Ureter (tissue), 1 donor: ENCODE measurements around the gene FAM120B. TPM values are rescaled to one million over a fixed set of nuclear protein-coding genes. Genes with fewer than 3 reads are reported as not detected.

Experiments used
- DNase-seq: peaks from one replicate; pipeline ENCODE4 v3.0.0-alpha.2; 2020; ENCODE audit warnings: low spot score
- total RNA-seq: library from RNA; stranded (reverse); gene quantifications from one replicate; pipeline ENCODE4 v1.2.4, GENCODE V29; 2023
- donor health status: DM: yes; HTN: yes; CAD: no.

FAM120B gene
- total RNA-seq, 1 donor from 2014 or later = 54.5 TPM

DNA sequence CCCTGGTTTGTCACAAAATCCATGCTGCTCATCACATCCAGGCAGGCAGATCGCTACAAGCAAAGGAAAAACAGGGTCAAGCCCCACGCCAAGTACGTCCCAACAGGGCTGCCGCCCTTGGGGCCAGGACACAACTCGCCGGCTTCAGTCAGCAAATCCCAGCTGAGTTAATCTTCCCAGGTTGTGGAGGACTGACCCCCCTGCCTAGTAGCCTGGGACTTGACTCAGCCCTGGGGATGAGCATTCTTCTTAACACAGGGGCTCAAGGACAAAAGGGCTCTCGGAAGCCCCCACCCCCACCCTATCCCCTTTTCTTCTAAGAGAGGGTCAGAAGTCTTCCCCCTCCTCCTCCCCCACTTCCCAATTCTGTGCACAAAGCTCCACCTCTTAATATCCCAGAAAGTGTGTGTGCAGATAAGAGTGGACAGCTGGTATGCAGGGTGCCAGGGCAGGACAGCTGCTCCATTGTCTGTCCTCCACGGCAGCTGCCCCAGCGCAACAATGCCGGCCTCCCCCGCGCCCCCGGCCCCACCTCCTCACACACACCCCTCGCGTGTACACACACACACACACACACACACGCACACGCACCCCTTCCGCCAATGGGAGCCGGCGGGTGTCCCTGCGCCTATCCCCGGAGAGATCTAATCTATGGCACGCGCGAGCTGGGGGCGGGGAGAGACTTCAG lies 20.2 kb upstream of the FAM120B start:
- DNase-seq = no peak

- no peak for DNase-seq
These were observed 19.7 kb upstream of the FAM120B start for GRCh38 chr6:170286934-170287265.

- DNase-seq = no peak
These were observed 19.1 kb upstream of the FAM120B start for GRCh38 chr6:170287371-170287876.

DNA sequence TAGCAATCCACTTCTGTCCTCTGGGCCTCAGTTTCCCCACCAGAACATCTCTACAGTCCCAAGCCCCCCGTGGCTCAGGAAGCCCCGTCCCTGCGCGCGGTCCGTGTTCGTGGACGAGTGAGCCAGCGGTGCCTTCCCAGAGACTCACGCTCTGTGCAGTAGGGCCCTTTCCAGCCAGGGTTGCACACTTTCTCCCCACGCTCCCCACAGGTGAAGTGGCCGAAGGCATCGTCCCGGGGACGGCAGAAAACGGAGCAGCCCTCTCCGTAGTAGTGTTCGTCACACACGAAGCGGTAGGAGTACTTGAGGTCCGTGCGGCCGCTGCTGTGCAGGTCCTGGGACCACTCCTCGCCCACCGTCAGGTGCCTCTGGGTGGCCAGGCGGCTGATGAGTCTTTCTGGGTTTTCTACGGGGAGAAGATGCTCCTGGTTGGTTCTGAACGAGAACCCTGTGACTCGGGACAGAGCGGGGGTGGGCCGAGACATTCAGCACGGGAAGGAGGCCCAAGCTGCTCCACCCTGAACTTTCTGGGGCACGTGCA lies 18.4 kb upstream of the FAM120B start:
- peak; percentile 42 for DNase-seq

- peak; percentile 41 for DNase-seq
These were observed 17.7 kb upstream of the FAM120B start for GRCh38 chr6:170288852-170289179.

GRCh38 chr6:170289180-170289931 lies 17.2 kb upstream of the FAM120B start:
- DNase-seq = peak; percentile 43

DNA sequence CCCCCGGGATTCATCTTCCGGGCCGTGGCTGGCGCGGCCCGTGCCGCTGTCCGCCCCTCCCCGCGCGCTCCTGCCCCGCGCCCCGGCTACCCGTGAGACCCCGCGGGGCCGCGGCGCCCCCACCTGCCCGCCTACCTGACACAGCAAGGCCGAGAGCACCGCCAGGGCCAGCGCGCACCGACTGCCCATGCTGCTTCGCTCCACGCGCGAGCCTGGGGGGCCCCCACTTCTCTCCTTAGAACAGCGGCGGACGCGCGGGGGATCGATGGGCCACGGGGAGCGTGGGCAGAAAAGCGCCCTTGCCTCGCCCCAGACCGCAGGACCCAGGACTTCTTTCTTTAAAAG lies 16.6 kb upstream of the FAM120B start:
- DNase-seq = peak; percentile 45

- peak; percentile 53 for DNase-seq
These were observed 16.0 kb upstream of the FAM120B start, which contains the start of gene DLL1 for GRCh38 chr6:170290296-170291128. Gene DLL1, minus strand, starts transcription at chr6:170291078. Its CDS starts 939 bp downstream, at chr6:170290139.

- peak; percentile 69 for DNase-seq
These were observed 15.1 kb upstream of the FAM120B start for GRCh38 chr6:170291271-170292110.

GRCh38 chr6:170292111-170292406 lies 14.5 kb upstream of the FAM120B start:
- DNase-seq = no peak

DNA sequence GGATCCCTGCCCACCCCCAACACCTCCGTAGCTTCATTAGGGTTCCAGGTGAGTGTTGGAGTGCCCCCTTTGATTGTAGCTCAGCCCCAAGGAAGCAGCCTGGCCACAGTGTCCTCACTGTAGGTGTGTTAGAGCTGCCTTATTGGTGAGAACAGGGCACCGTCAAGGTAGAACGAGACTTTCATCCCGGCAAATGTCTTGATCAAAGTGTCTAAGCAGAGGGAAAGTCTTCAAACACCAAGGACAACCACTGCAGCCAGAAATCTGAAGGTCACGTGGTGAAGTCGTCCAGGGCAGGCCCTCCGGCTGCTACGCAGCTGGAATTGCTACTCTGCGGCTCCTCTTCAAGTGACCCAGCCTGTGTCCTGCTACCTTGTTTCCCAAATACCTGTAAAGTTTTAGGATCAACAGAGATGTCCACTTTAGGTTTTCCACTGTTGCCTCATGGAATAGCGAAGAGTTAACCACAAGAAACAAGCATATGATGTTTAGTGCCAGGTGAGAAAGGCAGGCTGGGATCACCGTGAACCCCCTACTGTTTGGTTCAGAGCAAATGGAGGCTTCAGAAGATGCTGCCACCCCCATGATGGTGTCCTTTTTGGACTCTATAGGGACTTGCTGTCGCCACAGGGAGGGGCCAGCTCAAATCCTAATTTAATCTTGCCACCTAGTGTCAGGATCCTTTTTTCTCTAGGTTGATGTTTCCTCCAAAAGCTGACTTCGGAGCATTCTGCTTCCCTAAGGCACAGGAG lies 14.0 kb upstream of the FAM120B start:
- DNase-seq = no peak

DNA sequence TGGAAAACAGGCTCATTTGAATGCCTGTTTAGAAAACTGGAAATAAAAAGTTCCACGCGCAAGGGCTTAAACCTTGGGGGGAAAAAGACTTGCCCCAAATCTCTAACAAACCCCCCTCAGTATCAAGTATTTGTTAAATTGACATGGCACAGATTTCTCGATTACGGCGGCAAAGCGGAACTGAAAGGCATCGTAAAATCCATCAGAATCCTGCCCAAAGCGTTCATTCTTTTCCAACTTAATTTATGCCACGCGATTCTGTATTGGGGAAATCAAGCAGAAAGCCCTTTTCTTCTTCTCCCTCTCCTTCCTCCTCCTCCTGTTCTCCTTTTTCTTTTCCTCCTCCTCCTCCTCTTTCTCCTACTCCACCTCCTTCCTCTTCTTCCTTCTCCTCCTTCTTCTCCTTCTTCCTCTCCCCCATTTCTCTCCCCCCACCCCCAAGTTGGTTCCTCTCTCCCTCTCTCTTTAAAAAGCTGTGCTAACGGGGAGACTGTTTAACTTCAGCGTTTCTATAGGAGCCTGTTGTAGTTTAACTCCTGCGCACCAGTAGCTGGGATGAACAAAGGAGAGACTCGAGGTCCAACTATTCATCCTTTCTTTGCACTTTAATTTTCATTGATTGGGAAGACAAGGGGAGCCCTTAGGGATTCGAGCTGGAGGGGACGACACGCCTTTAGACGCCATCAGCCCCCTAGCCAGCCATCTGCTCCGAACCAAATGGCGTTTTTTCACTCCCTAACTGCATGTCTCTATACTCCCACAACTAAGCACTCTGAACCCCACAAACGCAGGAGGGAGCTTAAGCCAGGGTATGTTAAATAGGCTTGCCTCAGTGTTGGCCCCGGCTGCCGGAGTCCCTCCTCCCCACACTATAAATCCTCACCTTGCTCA lies 13.0 kb upstream of the FAM120B start:
- DNase-seq = peak; percentile 13

DNA sequence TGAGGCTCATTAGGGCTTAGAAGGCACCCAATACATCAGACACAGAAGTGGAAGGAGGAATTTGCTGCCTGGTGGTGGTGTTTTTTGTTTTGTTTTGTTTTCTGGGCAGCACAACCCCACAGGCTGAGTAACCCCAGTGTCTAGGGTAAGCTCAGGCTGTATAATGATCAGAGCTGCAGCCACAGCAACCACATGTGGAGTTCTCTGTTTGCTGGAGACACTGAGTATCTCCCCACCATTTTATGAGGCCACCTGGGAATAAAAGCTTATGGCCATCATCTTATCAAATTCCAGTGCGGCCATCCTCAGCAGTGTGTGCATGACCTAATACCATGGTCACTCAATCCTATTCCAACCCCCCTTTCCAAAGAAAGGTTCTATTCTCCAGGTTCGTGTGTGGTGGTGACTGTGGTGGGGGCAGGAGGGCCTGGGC lies 12.2 kb upstream of the FAM120B start:
- no peak for DNase-seq

DNA sequence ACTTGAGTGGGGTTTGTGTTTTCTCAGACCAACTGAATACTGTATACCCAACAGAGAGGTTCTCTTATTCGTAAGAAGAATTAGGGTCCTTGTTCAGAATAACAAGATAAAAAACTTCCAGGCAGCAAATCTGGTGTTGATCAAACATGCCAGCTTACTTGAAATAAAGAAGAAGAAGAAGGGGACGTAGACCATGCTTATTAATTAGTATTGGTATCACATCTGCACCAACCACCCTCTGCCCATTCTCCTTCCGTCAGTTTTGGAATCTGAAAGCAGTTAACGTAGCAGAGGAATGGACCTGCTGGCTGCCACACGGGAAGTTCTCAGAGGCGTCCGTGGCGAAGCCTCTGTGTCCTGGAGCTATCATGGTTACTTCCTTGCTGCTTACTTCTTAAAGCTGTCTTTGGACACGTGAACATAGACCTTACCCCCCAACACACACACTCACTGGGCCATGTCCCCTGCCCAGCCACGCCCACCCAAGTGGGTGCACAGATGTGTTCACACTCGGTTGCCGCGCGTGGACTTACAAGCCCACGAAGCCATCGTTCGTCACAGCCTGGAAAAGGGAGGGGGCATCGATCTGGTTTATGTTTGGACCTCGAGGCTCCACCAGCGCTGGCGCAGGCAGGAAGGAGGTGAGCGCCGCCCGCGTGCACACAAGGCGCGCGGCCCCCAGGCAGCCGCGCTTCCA lies 11.6 kb upstream of the FAM120B start:
- no peak for DNase-seq

DNA sequence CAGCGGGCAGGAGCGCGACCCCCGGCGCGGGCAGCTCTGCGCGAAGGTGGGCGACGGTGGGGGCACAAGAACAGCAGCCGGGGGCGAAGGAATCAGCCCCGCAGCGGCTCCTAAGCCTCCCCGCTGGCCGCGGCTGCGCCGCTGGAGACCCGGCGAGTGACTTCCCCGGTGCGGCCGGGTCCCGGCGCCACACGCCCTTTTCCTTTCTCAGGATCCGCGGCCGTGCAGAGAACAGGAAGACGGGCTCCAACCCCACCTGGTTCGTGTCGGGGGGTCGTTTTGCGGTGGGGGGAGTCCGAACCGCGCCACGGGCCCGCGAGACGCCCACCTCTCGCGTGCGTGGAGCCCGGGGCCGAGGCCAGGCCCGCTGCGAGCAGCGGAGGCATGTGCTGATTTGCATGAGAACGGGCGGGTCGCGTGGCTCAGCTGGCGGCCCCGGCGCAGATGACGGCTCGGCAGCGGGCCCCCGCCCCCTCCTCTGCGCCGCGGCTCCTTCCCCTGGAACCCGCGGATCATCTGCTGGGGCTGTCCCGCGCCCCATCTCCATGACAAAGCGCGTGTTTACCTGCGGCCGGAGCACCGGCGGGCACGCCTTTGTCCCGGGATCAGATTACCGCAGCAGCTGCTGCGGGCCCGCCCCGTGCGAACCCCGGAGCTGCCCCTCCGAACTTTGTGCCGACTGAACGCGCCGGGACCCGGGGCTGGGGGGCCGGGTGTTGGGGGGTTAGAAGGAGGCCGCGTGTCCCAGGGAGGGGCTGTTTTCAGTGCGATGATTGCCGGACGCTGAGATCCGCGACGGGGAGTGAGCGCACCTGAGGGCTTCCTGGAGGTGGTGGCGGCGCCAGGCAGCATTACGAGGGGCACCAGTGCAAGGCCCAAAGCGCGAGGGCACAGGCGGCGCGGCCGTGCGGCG lies 10.8 kb upstream of the FAM120B start:
- no peak for DNase-seq

- no peak for DNase-seq
These were observed 10.2 kb upstream of the FAM120B start for GRCh38 chr6:170296423-170296745.

- no peak for DNase-seq
These were observed 9.6 kb upstream of the FAM120B start for GRCh38 chr6:170296746-170297575.
